Endometrium (tissue), 2 donors: ENCODE data around the gene NEK1.

Experiments used
- FAIRE-seq: peaks from 2 replicates; lab custom pipeline; 2012; peaks lifted over from hg19 to GRCh38; lab: Jason Lieb, UNC
- donor health status: control.
- donor health status: control.

NEK1 gene

GRCh38 chr4:169362607-169363006 is 249.8 kb downstream of the NEK1 start:
- no peak for FAIRE-seq

- no peak for FAIRE-seq
Observed at GRCh38 chr4:169361756-169362155, 250.6 kb downstream of the NEK1 start.

GRCh38 chr4:169359961-169360360 is 252.4 kb downstream of the NEK1 start:
- FAIRE-seq: no peak

- FAIRE-seq: no peak
Observed at GRCh38 chr4:169352360-169352759, 260.0 kb downstream of the NEK1 start.

GRCh38 chr4:169351872-169352271 is 260.5 kb downstream of the NEK1 start:
- peak; percentile 37 for FAIRE-seq

- FAIRE-seq: no peak
Observed at GRCh38 chr4:169348541-169348940, 263.8 kb downstream of the NEK1 start.

GRCh38 chr4:169346840-169347239 is 265.5 kb downstream of the NEK1 start:
- no peak for FAIRE-seq

- FAIRE-seq: no peak
Observed at GRCh38 chr4:169345316-169345721, 267.1 kb downstream of the NEK1 start.
